ENCODE data around the gene BCL2L12. TPM values are rescaled to one million over a fixed set of nuclear protein-coding genes. Genes with fewer than 3 reads are reported as not detected.

Gene BCL2L12
- total and polyA plus RNA-seq, 3 donors from 2014 or later: 11.3 to 19.3 (median 17.3) TPM

GRCh38 chr19:49696115-49696514, 30.4 kb downstream of the BCL2L12 start:
- no peaks in the 10 kb centered on the region for H3K9me3 ChIP-seq
- no peak overlapping the region for H3K27ac ChIP-seq
- H3K4me3 ChIP-seq: no peak overlapping the region
- DNase-seq: no peak
- H3K27me3 ChIP-seq: no peaks in the 10 kb centered on the region
- 94 to 96% methylated on average over 6 of the region's 6 CpGs for WGBS, 2 donors
- peaks cover 6% of the 10 kb centered on the region for H3K4me1 ChIP-seq
- TF ChIP-seq CTCF (IDR thresholded peaks at IDR 0.05) (no peak), POLR2A (IDR thresholded peaks at IDR 0.05) (no peak)
- intact Hi-C loops (cut with DNase I; ENCODE audit: low total_unique reads): no loop called here
- no peaks in the 10 kb centered on the region for H3K36me3 ChIP-seq (ENCODE audit: low read depth, missing control alignments)

- intact Hi-C loops (cut with DNase I; ENCODE audit: low total_unique reads): no loop called here
- H3K36me3 ChIP-seq (ENCODE audit: low read depth, missing control alignments): no peaks in the 10 kb centered on the region
- 92 to 98% methylated on average over 7 of the region's 7 CpGs for WGBS, 2 donors
- no peak for TF ChIP-seq CTCF (IDR thresholded peaks at IDR 0.05)
- no peak for TF ChIP-seq POLR2A (IDR thresholded peaks at IDR 0.05)
- no peak overlapping the region for H3K27ac ChIP-seq
- no peak for DNase-seq
- H3K4me1 ChIP-seq: no peaks in the 10 kb centered on the region
- H3K9me3 ChIP-seq: no peaks in the 10 kb centered on the region
- no peak overlapping the region for H3K4me3 ChIP-seq
- no peaks in the 10 kb centered on the region for H3K27me3 ChIP-seq
These were observed 31.1 kb downstream of the BCL2L12 start for GRCh38 chr19:49696865-49697264.

GRCh38 chr19:49699364-49699763, 33.6 kb downstream of the BCL2L12 start:
- 91 to 94% methylated on average over 5 of the region's 5 CpGs for WGBS, 2 donors
- H3K27me3 ChIP-seq: no peaks in the 10 kb centered on the region

GRCh38 chr19:49700563-49700962, 34.8 kb downstream of the BCL2L12 start:
- no peak for TF ChIP-seq CTCF (IDR thresholded peaks at IDR 0.05)
- TF ChIP-seq POLR2A (IDR thresholded peaks at IDR 0.05): no peak
- no peak overlapping the region for H3K27ac ChIP-seq
- DNase-seq: no peak
- 62 to 65% methylated on average over 1 to 11 of the region's 11 CpGs for WGBS, 2 donors
- H3K4me3 ChIP-seq: no peak overlapping the region
- H3K9me3 ChIP-seq: no peaks in the 10 kb centered on the region
- H3K27me3 ChIP-seq: no peaks in the 10 kb centered on the region
- no peaks in the 10 kb centered on the region for H3K36me3 ChIP-seq (ENCODE audit: low read depth, missing control alignments)
- intact Hi-C loops (cut with DNase I; ENCODE audit: low total_unique reads): no loop called here
- no peaks in the 10 kb centered on the region for H3K4me1 ChIP-seq

More at GRCh38 chr19:49699364-49699763, 33.6 kb downstream of the BCL2L12 start:
- H3K27ac ChIP-seq: no peak overlapping the region
- TF ChIP-seq CTCF (IDR thresholded peaks at IDR 0.05) (no peak), POLR2A (IDR thresholded peaks at IDR 0.05) (no peak)
- no peaks in the 10 kb centered on the region for H3K4me1 ChIP-seq
- no peak for DNase-seq
- intact Hi-C loops (cut with DNase I; ENCODE audit: low total_unique reads): no loop called here
- H3K9me3 ChIP-seq: no peaks in the 10 kb centered on the region
- H3K36me3 ChIP-seq (ENCODE audit: low read depth, missing control alignments): no peaks in the 10 kb centered on the region
- no peak overlapping the region for H3K4me3 ChIP-seq

- 53 to 55% methylated on average over 27 to 40 of the region's 40 CpGs for WGBS, 2 donors
- no peak overlapping the region for H3K27ac ChIP-seq
- H3K9me3 ChIP-seq: no peaks in the 10 kb centered on the region
- peak overlapping the region; percentile 15 to 29 for H3K4me3 ChIP-seq
- no peaks in the 10 kb centered on the region for H3K36me3 ChIP-seq (ENCODE audit: low read depth, missing control alignments)
- no peaks in the 10 kb centered on the region for H3K27me3 ChIP-seq
- no peak for DNase-seq
- intact Hi-C loops (cut with DNase I; ENCODE audit: low total_unique reads): no loop called here
- no peak for TF ChIP-seq CTCF (IDR thresholded peaks at IDR 0.05)
- TF ChIP-seq POLR2A (IDR thresholded peaks at IDR 0.05): no peak
- H3K4me1 ChIP-seq: no peaks in the 10 kb centered on the region
These were observed 35.6 kb downstream of the BCL2L12 start for GRCh38 chr19:49701271-49701786.

All from testis (tissue), 3 donors.